HUES48 (cell line): ENCODE measurements around the gene UBE2B.
A peak's percentile ranks its signal among the peaks of the same experiment; 100 is the strongest.
"Not testable (repeated sequence)": the region's sequence is repeated elsewhere in the genome, so short reads cannot be mapped to it uniquely, and the experiment has no call there.

ENCODE experiments used
- H3K27ac ChIP-seq: one replicate; pipeline ENCODE4 v1.7.0; 2013; ENCODE audit warnings: low read depth, low read length, inconsistent platforms
- H3K27me3 ChIP-seq: 2 replicates; pipeline ENCODE4 v1.6.1; 2013; ENCODE audit warnings: mild to moderate bottlenecking, low read length; ENCODE audit not compliant: control insufficient read depth, insufficient read depth
- H3K36me3 ChIP-seq: 2 replicates; pipeline ENCODE4 v1.6.1; 2013; ENCODE audit warnings: low read length; ENCODE audit not compliant: control insufficient read depth, insufficient read depth
- H3K4me1 ChIP-seq: 2 replicates; pipeline ENCODE4 v1.6.1; 2013; ENCODE audit warnings: mild to moderate bottlenecking, low read length; ENCODE audit not compliant: control insufficient read depth, insufficient read depth
- H3K4me3 ChIP-seq: 2 replicates; pipeline ENCODE4 v1.5.1; 2013; ENCODE audit warnings: mild to moderate bottlenecking, low read depth, low read length
- H3K9ac ChIP-seq: 2 replicates; pipeline ENCODE4 v1.6.1; 2013; ENCODE audit warnings: mild to moderate bottlenecking, low read depth, low read length, moderate library complexity
- H3K9me3 ChIP-seq: 2 replicates; pipeline ENCODE4 v1.6.1; 2013; ENCODE audit warnings: low read length; ENCODE audit not compliant: control insufficient read depth, insufficient read depth

Gene UBE2B

GRCh38 chr5:134371834-134372340 is 518 bp downstream of the UBE2B start:
- Histone ChIP-seq H3K4me1 (peaks cover 9% of the 10 kb centered on the region; the same call in 1 of the 2 replicates), H3K9me3 (no peaks in the 10 kb centered on the region), H3K27ac (peak overlapping the region; percentile 100), H3K9ac (peak overlapping the region; percentile 99), H3K36me3 (peaks cover 24% of the 10 kb centered on the region), H3K4me3 (peak overlapping the region; percentile 99), H3K27me3 (no peaks in the 10 kb centered on the region)

- not testable (repeated sequence) for H3K9me3 ChIP-seq, H3K4me1 ChIP-seq, H3K27ac ChIP-seq, H3K27me3 ChIP-seq, H3K9ac ChIP-seq, H3K4me3 ChIP-seq
- H3K36me3 ChIP-seq, result peaks cover 40% of the 10 kb centered on the region
Measured at GRCh38 chr5:134373633-134374032, 2.3 kb downstream of the UBE2B start.

GRCh38 chr5:134374232-134374631 is 2.9 kb downstream of the UBE2B start:
- Histone ChIP-seq H3K9ac (no peak overlapping the region), H3K9me3 (no peaks in the 10 kb centered on the region), H3K4me3 (no peak overlapping the region), H3K4me1 (peaks cover 9% of the 10 kb centered on the region; the same call in 1 of the 2 replicates), H3K36me3 (peaks cover 46% of the 10 kb centered on the region), H3K27ac (no peak overlapping the region), H3K27me3 (no peaks in the 10 kb centered on the region)

GRCh38 chr5:134380346-134380745 is 9.0 kb downstream of the UBE2B start:
- Histone ChIP-seq H3K27me3 (no peaks in the 10 kb centered on the region), H3K4me1 (no peaks in the 10 kb centered on the region), H3K27ac (no peak overlapping the region), H3K9me3 (no peaks in the 10 kb centered on the region), H3K4me3 (no peak overlapping the region), H3K9ac (no peak overlapping the region), H3K36me3 (peaks cover 91% of the 10 kb centered on the region)

GRCh38 chr5:134382204-134382603 is 10.8 kb downstream of the UBE2B start:
- H3K4me3 ChIP-seq, H3K9ac ChIP-seq, H3K4me1 ChIP-seq, H3K27ac ChIP-seq, H3K9me3 ChIP-seq, H3K27me3 ChIP-seq: not testable (repeated sequence)
- H3K36me3 ChIP-seq, result peaks cover 81% of the 10 kb centered on the region

- Histone ChIP-seq H3K27me3 (no peaks in the 10 kb centered on the region), H3K9ac (no peak overlapping the region), H3K9me3 (no peaks in the 10 kb centered on the region), H3K27ac (no peak overlapping the region), H3K36me3 (peaks cover 82% of the 10 kb centered on the region), H3K4me3 (no peak overlapping the region), H3K4me1 (no peaks in the 10 kb centered on the region)
Measured at GRCh38 chr5:134383980-134384697, 12.8 kb downstream of the UBE2B start.

- no peaks in the 10 kb centered on the region for H3K27me3 ChIP-seq
- H3K9ac ChIP-seq, result no peak overlapping the region
- no peak overlapping the region for H3K27ac ChIP-seq
- H3K9me3 ChIP-seq, result no peaks in the 10 kb centered on the region
- no peak overlapping the region for H3K4me3 ChIP-seq
- H3K4me1 ChIP-seq, result no peaks in the 10 kb centered on the region
- peaks cover 84% of the 10 kb centered on the region for H3K36me3 ChIP-seq
Measured at GRCh38 chr5:134387443-134387842, 16.1 kb downstream of the UBE2B start.

GRCh38 chr5:134392301-134392700 is 20.9 kb downstream of the UBE2B start:
- Histone ChIP-seq H3K27me3 (no peaks in the 10 kb centered on the region), H3K9me3 (no peaks in the 10 kb centered on the region), H3K4me1 (peaks cover 5% of the 10 kb centered on the region; the same call in 1 of the 2 replicates), H3K4me3 (no peak overlapping the region), H3K9ac (no peak overlapping the region), H3K27ac (no peak overlapping the region), H3K36me3 (peaks cover 81% of the 10 kb centered on the region)

GRCh38 chr5:134394932-134395331 is 23.6 kb downstream of the UBE2B start:
- Histone ChIP-seq H3K4me1 (peaks cover 5% of the 10 kb centered on the region; the same call in 1 of the 2 replicates), H3K4me3 (no peak overlapping the region), H3K27me3 (no peaks in the 10 kb centered on the region), H3K36me3 (peaks cover 55% of the 10 kb centered on the region), H3K9ac (no peak overlapping the region), H3K27ac (peak overlapping the region; percentile 86), H3K9me3 (no peaks in the 10 kb centered on the region)

- no peak overlapping the region for H3K27ac ChIP-seq
- no peak overlapping the region for H3K4me3 ChIP-seq
- H3K9ac ChIP-seq, result no peak overlapping the region
- H3K27me3 ChIP-seq, result no peaks in the 10 kb centered on the region
- H3K9me3 ChIP-seq, result no peaks in the 10 kb centered on the region
- peaks cover 42% of the 10 kb centered on the region for H3K36me3 ChIP-seq
- peaks cover 5% of the 10 kb centered on the region; the same call in 1 of the 2 replicates for H3K4me1 ChIP-seq
Measured at GRCh38 chr5:134396274-134396673, 24.9 kb downstream of the UBE2B start.

GRCh38 chr5:134397196-134397595 is 25.8 kb downstream of the UBE2B start:
- H3K36me3 ChIP-seq, result peaks cover 41% of the 10 kb centered on the region
- no peaks in the 10 kb centered on the region for H3K9me3 ChIP-seq
- no peaks in the 10 kb centered on the region for H3K27me3 ChIP-seq
- H3K9ac ChIP-seq, result no peak overlapping the region
- H3K4me3 ChIP-seq, result no peak overlapping the region
- H3K27ac ChIP-seq, result no peak overlapping the region
- peaks cover 5% of the 10 kb centered on the region; the same call in 1 of the 2 replicates for H3K4me1 ChIP-seq
